NCI-H345 (cell line): Measurements from ENCODE around the gene HOTAIR.

Experiments used
- DNase-seq: peaks from one replicate; lab custom pipeline; 2025; lab: John Stamatoyannopoulos, UW

HOTAIR gene

GRCh38 chr12:53987787-53988230 is 13.1 kb upstream of the HOTAIR start:
- DNase-seq: no peak

- no peak for DNase-seq
Observed at GRCh38 chr12:53986686-53987483, 12.1 kb upstream of the HOTAIR start.

GRCh38 chr12:53985994-53986685 is 11.4 kb upstream of the HOTAIR start:
- no peak for DNase-seq

GRCh38 chr12:53985692-53985993 is 10.9 kb upstream of the HOTAIR start:
- no peak for DNase-seq

GRCh38 chr12:53984901-53985691 is 10.3 kb upstream of the HOTAIR start, which contains the start of gene HOXC10:
Gene HOXC10 (plus strand): TSS chr12:53985146. CDS start chr12:53985260, 114 bp downstream.
- DNase-seq: peak; percentile 54

- no peak for DNase-seq
Observed at GRCh38 chr12:53983950-53984572, 9.3 kb upstream of the HOTAIR start.

- no peak for DNase-seq
Observed at GRCh38 chr12:53983568-53983949, 8.8 kb upstream of the HOTAIR start.

GRCh38 chr12:53982648-53983567 is 8.2 kb upstream of the HOTAIR start:
- no peak for DNase-seq

- no peak for DNase-seq
Observed at GRCh38 chr12:53981634-53982565, 7.1 kb upstream of the HOTAIR start.

GRCh38 chr12:53980802-53981496 is 6.2 kb upstream of the HOTAIR start:
- DNase-seq: no peak

- DNase-seq: no peak
Observed at GRCh38 chr12:53980104-53980801, 5.5 kb upstream of the HOTAIR start.

GRCh38 chr12:53978477-53979356 is 4.0 kb upstream of the HOTAIR start:
- DNase-seq: no peak

- DNase-seq: no peak
Observed at GRCh38 chr12:53977596-53978445, 3.1 kb upstream of the HOTAIR start.

GRCh38 chr12:53976823-53977595 is 2.3 kb upstream of the HOTAIR start:
- DNase-seq: no peak

GRCh38 chr12:53976172-53976822 is 1.5 kb upstream of the HOTAIR start:
- DNase-seq: no peak
